ENCODE results near the gene IFI44.

DNA sequence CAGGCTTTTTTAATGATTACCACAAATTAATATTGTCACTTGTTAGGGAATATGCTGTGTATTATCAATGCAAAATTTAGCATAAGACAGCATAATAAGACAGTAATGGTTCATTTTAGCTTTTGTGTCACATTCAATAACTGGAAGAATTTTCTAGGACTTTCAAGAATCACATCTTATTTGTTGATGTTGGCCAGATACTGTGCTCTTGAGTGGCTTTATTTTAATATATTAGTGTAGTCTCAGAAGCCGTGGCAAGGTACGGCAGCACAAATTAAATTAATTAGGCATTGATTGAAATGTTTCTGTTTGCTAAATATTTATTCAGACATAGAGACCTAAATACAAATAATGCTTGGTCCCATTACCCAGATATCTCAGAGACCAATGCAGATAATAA, 19.0 kb upstream of the IFI44 start:
- TF ChIP-seq, protein P1, sequence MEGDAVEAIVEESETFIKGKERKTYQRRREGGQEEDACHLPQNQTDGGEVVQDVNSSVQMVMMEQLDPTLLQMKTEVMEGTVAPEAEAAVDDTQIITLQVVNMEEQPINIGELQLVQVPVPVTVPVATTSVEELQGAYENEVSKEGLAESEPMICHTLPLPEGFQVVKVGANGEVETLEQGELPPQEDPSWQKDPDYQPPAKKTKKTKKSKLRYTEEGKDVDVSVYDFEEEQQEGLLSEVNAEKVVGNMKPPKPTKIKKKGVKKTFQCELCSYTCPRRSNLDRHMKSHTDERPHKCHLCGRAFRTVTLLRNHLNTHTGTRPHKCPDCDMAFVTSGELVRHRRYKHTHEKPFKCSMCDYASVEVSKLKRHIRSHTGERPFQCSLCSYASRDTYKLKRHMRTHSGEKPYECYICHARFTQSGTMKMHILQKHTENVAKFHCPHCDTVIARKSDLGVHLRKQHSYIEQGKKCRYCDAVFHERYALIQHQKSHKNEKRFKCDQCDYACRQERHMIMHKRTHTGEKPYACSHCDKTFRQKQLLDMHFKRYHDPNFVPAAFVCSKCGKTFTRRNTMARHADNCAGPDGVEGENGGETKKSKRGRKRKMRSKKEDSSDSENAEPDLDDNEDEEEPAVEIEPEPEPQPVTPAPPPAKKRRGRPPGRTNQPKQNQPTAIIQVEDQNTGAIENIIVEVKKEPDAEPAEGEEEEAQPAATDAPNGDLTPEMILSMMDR (IDR thresholded peaks at IDR 0.05): no peak
- TF ChIP-seq ZFX (IDR thresholded peaks at IDR 0.05; ENCODE audit: borderline replicate concordance): no peak

Measured in 22Rv1 (cell line).